NCI-H1694 (cell line): ENCODE measurements around the gene SVIL.
"Not testable (repeated sequence)": the region's sequence is repeated elsewhere in the genome, so short reads cannot be mapped to it uniquely, and the experiment has no call there.

Source experiments
- DNase-seq: peaks from one replicate; lab custom pipeline; 2025; lab: John Stamatoyannopoulos, UW

Gene SVIL

GRCh38 chr10:29487032-29487883 lies 147.5 kb downstream of the SVIL start:
- DNase-seq = not testable (repeated sequence)

DNA sequence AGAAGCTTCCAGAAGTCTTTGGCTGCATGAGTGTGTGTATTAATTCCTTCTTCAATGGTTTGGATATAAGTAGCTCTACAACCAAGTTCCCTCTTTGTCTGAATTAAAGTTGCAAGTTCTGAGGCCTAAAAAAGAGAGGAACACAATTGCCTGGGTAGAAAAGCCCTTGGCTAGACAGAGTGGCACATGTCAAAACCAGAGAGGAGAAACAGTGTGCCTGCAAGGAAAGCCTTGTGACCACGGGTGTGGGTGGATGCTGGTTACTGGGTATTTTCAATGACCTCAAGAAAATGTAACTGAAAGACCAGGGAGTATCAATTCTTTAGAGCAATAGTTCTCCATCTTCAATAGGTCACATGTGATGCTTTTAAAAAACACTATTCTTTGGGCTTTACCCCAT lies 148.3 kb downstream of the SVIL start:
- DNase-seq = no peak

- not testable (repeated sequence) for DNase-seq
These were observed 150.1 kb downstream of the SVIL start for GRCh38 chr10:29484677-29485076.

- no peak for DNase-seq
These were observed 152.0 kb downstream of the SVIL start for GRCh38 chr10:29482591-29483431.

GRCh38 chr10:29481906-29482440 lies 152.8 kb downstream of the SVIL start:
- no peak for DNase-seq

GRCh38 chr10:29479981-29480954 lies 154.5 kb downstream of the SVIL start:
- no peak for DNase-seq

GRCh38 chr10:29479081-29479925 lies 155.5 kb downstream of the SVIL start:
- DNase-seq = no peak

DNA sequence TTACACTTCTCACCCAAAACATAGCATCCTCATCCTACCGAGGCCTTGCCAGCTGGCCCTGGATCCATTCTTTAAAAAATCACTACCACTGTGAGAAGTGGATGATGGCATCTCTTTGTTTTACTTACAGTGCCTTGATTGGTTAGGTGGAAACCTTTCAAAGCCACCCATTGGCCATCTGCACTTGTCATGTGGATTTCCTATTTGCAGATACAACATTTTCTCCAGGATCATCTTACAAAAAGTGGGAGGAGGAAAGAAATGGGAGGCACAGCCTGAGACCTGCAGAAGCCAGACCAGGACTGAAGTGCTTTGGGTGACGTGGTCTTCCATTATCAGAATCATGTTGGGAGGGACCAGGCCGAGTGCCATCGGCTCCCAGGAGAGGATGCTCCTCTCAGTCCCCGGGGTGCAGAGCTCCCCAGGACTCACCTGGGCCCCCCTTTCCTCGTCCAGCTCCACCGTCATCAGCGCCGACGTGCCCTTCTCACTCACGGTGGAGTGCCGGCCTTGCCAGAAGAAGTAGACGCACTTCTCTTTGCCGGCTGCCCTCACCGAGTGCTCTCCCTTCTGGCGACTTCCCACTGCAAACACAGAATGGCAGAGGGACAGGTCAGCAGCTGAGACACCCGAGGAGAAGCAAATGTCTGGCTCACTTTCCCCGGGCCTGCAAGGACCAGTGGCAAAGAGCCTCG lies 161.2 kb downstream of the SVIL start:
- DNase-seq = no peak

DNA sequence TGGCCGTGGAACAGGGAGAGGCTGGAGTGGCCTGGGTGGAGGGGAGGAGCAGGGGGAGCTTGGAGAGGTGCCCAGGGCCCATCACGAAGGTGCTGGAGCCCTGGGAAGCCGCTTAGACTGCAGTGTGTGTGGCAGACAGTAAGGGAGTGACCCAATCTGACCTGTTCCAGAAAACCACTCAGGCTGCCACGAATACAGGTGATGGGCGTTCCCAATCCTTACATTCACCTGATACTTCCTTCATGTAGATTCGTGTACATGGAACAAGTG lies 161.7 kb downstream of the SVIL start:
- DNase-seq = no peak

GRCh38 chr10:29472301-29473086 lies 162.3 kb downstream of the SVIL start:
- DNase-seq = no peak

GRCh38 chr10:29471544-29471859 lies 163.3 kb downstream of the SVIL start:
- DNase-seq = no peak

GRCh38 chr10:29470843-29471543 lies 163.8 kb downstream of the SVIL start:
- DNase-seq = no peak

GRCh38 chr10:29470355-29470705 lies 164.4 kb downstream of the SVIL start:
- no peak for DNase-seq

GRCh38 chr10:29469481-29470354 lies 165.1 kb downstream of the SVIL start:
- no peak for DNase-seq

- no peak for DNase-seq
These were observed 169.4 kb downstream of the SVIL start for GRCh38 chr10:29465384-29465783.

GRCh38 chr10:29464671-29465171 lies 170.1 kb downstream of the SVIL start:
- DNase-seq = not testable (repeated sequence)

GRCh38 chr10:29461042-29461441 lies 173.7 kb downstream of the SVIL start:
- DNase-seq = no peak

DNA sequence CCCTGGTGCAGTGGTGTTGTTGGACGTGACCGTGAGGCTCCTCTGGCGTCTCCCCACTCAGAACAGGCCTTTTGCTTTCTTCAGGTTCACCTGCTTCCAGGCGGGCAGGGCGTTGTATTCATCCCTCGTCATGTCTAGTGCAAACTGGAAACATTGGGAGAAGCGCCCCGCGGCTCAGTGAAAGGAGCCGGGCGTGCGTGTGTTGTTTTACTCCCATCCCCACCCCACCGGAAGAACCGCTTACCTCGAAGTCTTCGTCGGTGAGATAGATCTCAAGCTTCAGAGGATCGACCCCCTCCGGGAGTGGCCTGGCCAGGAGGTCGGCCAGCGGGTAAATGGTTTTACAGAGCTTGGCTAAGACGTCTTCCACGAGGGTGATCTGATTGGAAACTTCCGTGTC lies 176.6 kb downstream of the SVIL start:
- DNase-seq = not testable (repeated sequence)
